Amniotic epithelial cell (primary cell): ENCODE results near the gene PPEF1.

Experiments used
- DNase-seq: peaks from one replicate; pipeline ENCODE4 v3.0.0-alpha.2; 2010; ENCODE audit warnings: low read depth

Gene PPEF1

GRCh38 chrX:18707426-18708049 lies at the start of gene PPEF1:
TSS of gene PPEF1 (plus strand) at chrX:18707645. CDS start at chrX:18707781, 136 bp downstream.
- DNase-seq: no peak

- DNase-seq: no peak
These were observed 46.2 kb upstream of the PPEF1 start for GRCh38 chrX:18661273-18661672.

DNA sequence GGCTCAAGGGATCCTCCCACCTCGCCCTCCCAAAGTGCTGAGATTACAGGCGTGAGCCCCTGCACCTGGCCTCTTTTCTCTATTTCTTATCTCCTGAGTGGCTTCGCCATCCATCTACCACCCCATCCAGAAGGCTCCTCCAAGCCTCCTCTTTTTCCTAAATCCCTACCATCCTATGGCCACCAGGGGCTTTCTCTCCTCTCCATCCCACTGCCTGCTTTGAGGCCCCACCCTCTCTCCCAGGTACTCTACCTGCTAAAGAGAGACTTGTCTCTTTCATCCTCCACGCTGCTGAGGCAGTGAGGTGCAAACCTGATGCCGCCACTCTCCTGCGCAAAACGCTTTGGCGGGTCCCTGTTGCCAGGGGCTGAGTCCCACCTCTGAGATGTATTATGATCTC lies 42.5 kb upstream of the PPEF1 start:
- DNase-seq: no peak

- no peak for DNase-seq
These were observed 40.8 kb upstream of the PPEF1 start for GRCh38 chrX:18666614-18667013.

DNA sequence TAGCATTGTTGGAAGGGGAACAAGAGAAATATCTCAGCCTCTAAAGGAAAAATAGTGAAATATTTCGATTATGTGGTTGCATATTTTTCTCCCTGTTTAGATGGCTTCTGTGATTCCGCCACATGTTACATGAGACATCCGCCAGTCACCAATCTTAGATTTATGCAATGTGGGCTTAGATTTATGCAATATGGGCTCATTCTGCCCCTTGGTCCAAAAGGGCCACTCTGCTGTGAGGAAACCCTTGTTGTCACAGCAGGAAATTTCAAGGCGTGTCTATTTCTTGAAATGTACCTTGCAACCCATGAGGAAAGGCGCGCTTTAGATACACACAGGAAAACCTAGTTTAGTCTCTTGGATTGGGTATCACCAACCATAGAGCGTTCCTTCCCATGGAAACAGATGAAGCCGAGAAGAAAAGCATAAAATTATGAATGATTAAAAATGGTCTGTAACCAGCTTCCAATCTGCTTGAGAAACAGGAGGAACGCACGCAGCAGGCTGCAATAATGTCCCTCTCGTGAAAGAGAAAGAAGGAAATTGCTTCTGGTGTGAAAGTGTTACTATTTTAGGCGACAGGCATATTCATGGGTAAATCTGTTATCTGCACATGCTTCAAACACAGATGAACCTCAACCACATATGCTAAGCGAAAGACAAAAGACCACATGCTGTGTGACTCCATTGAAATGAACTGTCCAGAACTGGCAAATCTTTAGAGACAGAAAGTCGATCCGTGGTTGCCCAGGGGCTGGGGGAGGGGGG lies 39.2 kb upstream of the PPEF1 start:
- no peak for DNase-seq

DNA sequence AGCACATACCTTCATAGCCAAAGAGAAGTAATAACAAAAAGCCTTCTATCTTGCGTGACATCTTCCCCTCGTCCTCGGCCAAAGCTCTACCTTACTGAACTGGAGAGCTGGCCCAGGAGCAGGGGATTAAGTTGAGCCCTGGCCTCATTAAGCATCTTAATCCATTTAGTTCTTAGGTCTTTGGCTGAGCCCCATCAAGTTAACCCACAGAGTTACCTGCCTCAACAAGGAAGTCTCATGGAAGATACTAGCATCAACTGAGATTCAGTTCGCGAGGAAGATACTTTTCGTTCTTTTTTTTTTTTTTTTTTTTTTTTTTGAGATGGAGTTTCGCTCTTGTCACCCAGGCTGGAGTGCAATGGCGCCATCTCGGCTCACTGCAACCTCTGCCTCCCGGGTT lies 35.4 kb upstream of the PPEF1 start, which contains the start of gene RS1:
RS1 (minus strand) TSS at position 101 of the 400 bp plus-strand sequence; CDS start at position 61, 40 bp downstream.
- DNase-seq: no peak

DNA sequence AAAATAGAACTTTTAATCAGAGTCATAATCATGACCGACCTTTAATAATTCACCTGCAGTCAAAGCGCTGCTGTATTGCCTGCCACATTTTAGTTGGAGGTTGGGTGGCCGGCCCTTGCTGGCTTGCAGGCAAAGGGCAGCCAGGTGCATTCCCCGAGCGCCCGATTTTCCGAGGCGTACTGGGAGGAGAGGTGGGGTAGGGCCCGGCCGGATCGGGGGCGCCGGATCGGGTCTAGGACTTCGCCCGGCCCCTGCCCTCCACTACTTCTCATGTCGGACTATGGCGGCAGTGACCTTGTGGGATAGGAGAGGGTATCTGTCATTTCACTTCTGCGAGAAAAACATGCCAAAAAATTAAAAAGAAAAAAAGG lies 33.0 kb upstream of the PPEF1 start:
- DNase-seq: no peak

DNA sequence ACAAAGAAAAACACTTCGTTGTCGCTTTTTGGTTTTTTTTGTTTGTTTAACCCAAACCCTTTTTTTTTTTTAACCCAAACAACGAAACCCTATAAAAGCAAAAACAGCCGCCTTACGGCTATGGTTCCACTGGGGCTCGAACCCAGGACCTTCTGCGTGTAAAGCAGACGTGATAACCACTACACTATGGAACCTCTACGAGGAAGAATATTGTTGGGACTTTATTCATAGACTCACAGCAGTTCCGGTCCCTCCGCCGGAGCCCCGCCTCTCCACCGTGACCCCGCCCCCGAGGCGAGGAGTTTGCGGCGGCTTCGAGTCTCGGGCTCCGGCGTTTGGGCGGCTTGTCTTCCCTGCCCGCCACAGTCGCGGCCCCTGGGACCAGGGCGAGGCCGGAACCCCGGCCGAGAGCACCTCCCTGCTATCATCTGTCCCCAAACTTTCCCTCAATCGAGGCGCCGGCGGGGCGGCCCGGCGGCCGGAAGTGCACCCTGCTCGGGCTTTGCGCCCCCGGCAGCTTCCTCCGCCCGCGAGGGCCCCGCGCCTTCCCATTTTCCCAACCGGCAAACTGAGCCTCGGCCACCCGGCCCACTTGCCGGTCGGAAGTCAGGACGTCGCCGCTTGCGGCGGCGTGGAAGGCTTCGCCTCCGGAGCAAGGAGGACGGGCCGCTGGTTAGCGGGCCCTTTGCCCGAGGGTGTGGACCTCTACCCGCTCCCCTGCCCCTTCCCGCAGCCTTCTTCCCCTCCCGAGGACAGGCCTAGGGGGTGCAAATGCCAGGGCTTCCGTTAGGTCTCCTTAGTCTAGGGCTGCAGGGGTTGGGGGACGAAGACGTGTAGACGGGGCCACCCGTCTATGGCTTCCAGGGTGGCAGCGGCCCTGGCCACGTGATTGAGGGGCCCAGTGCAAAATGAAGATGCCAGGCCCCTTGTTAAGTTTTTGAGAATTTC lies 32.4 kb upstream of the PPEF1 start:
- peak; percentile 48 for DNase-seq

- DNase-seq: no peak
These were observed 31.4 kb upstream of the PPEF1 start for GRCh38 chrX:18676050-18676449.

DNA sequence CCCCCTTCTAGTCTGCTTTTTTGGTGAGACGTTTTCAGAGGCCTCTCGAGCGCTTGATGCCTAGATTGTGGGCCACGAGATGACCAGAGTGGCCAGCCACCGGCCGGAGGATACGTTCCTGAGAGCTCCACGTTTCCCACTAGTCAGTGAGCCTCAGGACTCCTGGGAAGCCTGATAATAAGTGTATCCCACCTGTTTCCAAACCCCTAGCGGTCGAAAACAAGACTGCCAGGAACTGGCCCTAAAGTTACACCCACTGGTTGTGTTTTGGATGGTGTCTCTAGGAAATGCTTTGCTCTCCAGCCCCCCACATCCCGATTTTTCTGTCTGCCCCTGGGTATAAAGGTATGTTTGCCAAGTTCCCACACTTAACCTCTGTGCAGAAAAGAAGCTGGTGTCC lies 31.0 kb upstream of the PPEF1 start:
- DNase-seq: peak; percentile 4

- DNase-seq: no peak
These were observed 30.1 kb upstream of the PPEF1 start for GRCh38 chrX:18677161-18677869.

DNA sequence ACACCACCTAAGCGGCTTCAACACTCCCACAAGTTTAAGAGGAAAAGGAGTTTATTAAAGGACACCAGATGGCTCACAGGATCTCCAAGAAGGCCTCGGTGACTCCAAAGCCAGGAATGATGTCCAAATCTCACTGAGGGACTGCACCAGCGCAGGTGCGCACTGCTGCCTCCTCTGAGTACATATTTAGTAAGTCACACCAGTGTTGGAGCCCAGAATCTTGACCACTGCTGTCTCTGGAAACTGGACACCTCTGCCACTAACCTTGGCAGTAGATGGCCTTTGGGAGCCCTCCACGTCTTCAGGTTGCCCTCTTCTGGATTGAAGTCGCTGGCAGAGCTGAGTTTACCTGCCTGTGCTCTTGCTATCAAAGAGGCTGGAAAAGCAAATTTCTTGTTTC lies 25.4 kb upstream of the PPEF1 start:
- DNase-seq: no peak

- DNase-seq: no peak
These were observed 24.5 kb upstream of the PPEF1 start for GRCh38 chrX:18682979-18683387.

DNA sequence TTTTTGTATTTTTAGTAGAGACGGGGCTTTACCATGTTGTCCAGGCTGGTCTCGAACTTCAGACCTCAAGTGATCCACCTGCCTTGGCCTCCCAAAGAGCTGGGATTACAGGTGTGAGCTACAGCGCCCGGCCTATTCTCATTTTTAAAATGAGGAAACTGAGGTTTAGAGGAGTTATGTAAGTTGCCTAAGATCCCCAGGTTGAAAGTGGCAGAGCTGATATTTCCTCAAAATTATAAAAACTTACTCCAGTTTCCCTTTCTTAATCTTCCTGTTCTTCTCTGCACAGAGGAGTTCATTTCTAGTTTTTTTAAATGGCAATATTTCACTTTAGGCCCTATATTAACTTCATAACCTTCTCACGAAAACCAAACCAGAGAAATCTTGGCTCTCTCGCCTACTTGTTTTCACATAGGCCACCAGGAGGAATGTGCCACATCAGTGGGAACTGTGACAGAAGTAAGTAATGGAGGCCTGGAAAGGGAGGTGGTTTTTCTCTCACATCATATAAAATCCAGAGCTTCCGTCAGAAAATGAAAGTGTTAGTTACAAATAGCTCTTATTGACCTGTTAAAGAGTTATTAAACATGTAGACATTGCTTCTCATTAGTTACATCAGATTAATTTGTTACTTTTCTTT lies 19.5 kb upstream of the PPEF1 start:
- DNase-seq: no peak

GRCh38 chrX:18691431-18691830 lies 16.0 kb upstream of the PPEF1 start:
- DNase-seq: no peak

GRCh38 chrX:18692541-18692940 lies 14.9 kb upstream of the PPEF1 start:
- DNase-seq: no peak

GRCh38 chrX:18696653-18697052 lies 10.8 kb upstream of the PPEF1 start:
- no peak for DNase-seq

GRCh38 chrX:18698737-18699650 lies 8.5 kb upstream of the PPEF1 start:
- no peak for DNase-seq

DNA sequence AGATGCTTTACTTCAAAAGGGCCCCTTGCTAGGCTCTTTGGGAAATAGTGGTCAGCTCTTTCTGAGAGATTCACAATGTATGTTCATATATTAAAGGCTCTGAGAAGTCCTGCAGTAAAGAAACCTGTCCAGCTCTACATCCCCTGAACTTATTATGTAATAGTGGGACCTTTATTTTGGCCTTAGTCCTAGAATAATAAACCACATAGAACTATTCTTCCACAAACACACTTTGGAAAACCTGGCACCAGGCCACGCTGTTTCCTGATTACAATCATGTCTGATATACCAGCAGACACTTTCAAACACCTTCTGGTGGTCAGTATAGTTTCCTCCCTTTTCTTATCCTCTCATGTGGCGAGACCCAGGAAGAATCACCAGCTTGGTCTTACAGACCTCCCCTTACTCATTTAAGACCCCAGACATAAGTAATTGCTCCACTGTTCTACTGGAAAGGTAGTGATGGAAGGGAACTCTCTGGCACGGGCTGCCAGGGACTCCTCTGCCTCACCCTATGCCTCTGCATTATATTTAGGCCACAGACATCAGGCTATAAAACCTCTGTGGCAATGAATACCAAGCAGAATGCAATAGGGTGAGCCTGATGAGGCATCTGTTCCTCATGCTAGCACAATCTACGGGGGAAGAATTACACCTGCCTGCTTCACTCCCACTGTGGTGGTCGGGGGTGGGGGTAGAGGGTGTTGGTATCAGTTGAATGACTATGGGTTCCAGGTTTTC lies 5.7 kb upstream of the PPEF1 start:
- DNase-seq: no peak
